ENCODE measurements around the gene BNC1.

Gene BNC1, protein sequence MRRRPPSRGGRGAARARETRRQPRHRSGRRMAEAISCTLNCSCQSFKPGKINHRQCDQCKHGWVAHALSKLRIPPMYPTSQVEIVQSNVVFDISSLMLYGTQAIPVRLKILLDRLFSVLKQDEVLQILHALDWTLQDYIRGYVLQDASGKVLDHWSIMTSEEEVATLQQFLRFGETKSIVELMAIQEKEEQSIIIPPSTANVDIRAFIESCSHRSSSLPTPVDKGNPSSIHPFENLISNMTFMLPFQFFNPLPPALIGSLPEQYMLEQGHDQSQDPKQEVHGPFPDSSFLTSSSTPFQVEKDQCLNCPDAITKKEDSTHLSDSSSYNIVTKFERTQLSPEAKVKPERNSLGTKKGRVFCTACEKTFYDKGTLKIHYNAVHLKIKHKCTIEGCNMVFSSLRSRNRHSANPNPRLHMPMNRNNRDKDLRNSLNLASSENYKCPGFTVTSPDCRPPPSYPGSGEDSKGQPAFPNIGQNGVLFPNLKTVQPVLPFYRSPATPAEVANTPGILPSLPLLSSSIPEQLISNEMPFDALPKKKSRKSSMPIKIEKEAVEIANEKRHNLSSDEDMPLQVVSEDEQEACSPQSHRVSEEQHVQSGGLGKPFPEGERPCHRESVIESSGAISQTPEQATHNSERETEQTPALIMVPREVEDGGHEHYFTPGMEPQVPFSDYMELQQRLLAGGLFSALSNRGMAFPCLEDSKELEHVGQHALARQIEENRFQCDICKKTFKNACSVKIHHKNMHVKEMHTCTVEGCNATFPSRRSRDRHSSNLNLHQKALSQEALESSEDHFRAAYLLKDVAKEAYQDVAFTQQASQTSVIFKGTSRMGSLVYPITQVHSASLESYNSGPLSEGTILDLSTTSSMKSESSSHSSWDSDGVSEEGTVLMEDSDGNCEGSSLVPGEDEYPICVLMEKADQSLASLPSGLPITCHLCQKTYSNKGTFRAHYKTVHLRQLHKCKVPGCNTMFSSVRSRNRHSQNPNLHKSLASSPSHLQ

DNA sequence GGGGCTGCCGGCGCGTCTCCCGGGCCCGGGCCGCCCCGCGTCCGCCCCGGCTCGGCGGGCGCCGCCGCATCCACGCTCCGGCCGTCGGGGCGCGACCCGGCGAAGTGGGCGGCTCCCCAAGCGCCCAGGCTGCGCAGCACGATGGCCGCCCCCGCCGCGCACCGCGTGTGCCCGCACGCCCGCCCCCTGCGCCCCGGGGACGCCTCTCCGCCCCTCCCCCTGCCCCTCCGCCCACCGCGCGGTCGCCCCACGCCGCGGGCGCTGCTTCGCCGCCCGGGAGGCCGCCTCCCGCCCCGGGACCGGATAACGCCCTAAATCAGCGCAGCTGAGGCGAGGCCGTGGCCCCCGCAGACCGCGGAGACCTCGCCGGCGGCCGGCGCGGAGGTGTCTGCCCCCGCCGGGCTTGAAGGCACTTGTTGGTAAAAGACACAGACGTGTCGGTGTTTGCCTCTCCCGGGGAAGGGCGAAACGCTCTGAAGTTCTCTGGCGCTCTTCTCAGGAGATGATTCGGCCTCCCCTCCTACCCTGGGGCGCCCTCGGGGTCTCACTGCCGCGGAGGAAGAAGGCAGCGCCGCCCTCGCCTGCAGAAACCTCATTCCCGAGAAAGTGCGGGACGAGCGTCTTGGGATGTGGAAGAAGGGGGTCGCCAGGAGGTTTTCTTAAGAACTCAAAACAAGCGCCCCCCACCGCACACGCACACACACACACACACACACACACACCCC, at the start of gene BNC1:
BNC1 (minus strand) TSS at position 106 of the 725 bp plus-strand sequence; CDS start at position 70, 36 bp downstream.
- no peak for DNase-seq (ENCODE audit: low read depth)

DNA sequence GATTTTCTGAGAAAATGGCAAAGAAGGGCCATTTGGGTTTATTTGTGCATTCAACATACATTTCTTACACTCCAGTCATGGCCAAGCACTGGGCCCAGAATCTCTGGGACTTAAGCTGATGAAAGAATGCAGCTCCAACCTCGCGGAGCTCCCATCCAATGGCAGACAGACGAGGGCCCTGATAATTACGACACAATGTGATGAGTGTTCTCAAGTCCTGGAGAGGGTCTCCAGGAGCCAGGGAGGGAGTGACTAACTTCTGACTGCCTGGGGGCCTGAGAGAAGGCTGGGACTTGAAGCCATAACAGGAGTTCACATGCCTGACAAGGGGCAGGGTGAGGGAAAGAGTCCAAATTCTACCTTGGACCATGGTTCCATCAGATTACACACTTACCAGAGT, 42.6 kb upstream of the BNC1 start:
- no peak for DNase-seq (ENCODE audit: low read depth)

DNA sequence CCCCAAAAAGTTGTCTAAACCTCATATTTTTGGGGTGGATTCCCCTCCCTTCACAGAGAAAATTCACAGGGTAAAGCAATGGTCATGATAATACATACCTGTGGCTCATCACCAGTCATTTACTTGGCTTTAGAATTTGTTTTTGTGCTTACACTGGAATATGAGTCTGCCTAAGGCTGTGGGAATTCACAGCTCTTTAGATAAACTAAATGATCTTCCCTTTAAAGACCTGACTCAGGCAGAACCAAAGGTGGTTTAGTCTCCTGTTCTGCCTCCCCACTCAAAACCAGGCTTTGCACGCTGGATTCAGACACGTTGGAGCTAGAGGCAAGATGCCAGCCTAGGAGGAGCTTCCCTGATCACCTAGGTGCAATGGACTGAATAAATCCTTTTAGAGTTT, 40.3 kb upstream of the BNC1 start:
- no peak for DNase-seq (ENCODE audit: low read depth)

DNA sequence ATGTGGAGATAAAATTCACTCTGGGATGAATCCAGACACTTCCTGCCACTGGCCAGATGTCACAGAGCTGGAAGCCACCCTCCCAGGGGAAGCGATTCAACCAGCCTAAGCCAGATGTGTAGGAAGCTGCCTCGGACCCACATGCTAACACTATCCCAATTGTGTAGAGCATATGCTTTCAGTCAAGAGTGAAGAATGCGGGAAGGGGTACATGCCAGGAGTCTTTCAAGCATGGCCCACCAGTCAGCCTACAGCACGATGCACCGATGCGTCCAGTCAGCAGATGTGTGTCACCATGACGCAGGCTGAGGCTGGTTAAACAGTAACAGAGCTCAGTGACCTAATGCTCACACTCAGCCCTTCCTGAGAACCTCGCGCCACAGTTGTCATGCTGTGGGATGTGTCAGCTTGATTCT, 38.8 kb upstream of the BNC1 start:
- no peak for DNase-seq (ENCODE audit: low read depth)

DNA sequence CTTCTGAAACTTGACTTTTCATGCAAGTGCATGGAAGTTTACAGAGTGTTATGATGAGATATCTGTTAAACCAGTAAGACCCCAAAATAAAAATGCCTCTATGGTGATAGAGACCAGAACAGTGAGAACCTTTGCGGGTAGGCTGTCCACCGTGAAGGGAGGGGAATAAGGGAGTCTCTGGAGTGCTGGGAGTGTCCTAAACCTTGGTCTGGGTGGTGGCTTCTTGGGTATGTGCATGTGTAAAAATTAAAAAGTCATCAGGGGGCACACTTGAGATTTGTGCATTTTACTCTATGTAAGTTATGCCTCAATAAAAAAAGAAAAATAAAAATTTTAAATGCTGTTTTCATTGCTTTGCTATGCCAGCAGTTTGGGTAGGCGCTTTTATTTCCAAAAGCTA, 38.2 kb upstream of the BNC1 start:
- DNase-seq (ENCODE audit: low read depth), result no peak

DNA sequence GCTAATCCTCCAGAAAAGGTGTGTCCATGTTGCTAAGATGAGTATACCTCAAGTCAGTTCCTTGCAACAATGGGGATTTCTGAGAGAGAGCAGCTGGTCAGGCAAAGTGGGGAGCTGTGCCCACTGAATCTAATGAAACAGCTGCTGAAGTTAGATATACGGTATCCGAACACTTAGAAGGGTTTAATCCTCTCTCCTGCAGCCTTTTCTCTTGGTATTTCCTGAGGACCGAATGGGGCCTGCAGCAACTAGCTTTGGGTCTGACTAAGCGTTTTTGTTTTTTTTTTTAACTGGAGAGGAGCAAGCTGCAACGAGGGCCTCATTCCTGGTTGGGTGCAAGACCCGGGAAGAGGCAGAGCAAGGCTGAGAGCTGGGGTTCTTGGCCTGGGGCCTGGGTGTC, 37.6 kb upstream of the BNC1 start:
- no peak for DNase-seq (ENCODE audit: low read depth)

DNA sequence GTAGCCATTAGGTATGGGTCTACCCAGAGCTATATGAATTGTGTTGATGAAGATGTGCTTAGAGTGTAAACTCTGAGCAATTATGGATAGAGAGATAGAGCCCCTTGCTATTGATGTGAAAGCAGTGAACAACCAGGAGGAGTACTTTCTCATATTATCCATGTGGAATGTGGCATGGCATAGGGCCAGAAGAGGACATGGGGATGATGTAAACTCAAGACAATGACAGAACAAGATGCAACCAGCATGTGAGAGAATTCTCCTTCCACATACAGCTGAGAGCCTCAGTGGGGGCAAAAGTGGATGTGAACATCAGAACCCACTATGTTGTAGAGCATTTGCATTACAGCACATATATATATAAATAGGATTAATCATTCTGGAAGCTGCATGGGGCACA, 36.4 kb upstream of the BNC1 start:
- DNase-seq (ENCODE audit: low read depth), result no peak

DNA sequence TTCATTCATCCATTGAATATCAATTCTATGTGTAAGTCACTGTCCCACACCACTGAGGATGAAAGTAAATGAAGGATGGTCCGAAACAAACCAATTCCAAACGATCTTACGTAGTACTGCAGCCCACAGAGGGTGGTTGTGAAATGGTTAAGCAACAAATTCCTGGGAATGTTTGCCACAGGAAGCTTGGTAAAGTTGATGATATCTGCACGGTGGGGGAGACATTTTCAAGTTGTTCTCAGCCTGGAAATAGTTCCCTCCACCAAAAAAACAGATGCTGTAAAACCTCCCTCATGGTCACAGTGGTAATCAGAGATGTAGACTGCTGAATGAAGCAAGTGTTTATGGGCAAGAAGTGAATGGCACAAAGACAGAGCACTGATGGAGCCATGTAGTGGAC, 35.9 kb upstream of the BNC1 start:
- no peak for DNase-seq (ENCODE audit: low read depth)

DNA sequence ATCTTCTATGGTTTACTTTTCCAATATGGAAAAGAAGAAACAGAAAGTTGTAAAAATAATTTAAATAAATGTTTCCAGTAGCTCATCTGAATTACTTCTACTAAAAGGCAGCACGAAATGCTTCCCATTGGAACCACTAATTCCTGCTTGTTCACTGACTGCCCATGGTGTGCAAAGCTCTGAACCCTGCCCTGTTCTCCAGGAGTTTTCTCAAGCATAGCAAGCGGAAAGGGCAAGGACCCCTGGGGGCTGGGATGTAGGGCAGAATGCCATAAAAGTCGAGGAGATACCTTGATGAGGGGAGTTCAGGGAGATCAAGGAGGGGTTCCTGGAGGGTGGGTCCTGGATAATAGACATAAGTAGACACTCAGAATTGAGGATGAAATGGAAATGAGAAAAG, 35.3 kb upstream of the BNC1 start:
- no peak for DNase-seq (ENCODE audit: low read depth)

DNA sequence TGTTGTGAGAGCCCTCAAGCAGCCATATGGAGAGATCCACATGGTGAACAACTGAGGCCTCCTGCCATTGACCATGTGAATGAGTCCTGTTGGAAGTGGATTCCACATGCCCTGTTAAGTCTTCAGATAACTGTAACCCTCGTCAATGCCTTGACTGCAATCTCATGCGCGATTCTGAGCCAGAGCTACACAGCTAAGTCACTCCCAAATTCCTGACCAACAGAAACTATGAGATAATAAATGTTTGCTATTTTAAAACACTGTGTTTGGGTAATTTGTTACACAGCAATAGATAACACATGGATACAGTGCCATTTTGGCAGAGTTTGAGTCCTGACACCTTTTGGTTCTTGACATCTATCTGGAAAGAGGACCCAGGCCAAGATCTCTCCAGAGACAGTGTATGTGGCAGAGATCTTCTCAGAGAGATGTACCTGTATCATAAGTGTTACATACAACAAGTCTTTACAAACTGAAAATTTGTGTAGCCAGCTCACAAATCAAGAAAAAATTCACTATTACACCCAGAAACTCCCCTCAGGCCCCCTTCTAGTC, 34.5 kb upstream of the BNC1 start:
- no peak for DNase-seq (ENCODE audit: low read depth)

DNA sequence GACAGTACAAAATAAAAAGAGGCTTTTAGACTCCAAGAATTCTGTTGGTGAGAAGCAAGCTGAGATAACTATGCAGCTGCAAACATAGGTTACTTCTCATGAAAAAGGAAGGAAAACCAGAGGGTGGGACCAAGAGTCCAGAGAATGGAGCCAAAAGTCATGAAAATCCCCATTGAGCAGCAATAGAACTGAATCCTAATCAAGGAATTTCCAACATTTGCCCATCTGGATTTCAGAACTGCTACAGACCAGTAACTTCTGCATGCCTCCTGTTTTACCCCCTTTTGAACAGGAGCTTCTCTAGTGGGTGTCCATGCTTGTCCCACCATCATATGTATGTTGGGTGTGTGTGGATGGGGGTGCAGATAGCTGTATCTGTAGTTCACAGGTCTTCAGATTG, 33.6 kb upstream of the BNC1 start:
- DNase-seq (ENCODE audit: low read depth), result no peak

DNA sequence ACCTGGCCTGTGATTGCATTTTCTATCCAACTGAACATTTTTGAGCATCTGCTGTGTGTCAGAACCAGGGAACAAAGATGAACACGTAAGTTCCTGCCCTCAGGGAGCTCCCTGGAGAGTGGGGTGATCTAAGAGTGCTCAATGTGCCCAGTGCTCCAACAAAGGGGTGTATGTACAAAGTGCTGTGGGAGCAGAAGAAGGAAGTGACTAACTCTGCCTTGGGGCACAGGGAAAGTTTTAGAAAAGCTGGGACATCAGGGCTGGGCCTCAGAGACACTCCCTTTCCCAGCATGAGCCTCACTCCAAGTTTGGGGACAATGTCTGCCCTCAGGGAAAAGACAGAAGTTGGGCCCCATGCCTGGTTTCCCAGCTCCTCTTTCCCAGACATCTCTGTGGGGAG, 27.6 kb upstream of the BNC1 start:
- DNase-seq (ENCODE audit: low read depth), result no peak

DNA sequence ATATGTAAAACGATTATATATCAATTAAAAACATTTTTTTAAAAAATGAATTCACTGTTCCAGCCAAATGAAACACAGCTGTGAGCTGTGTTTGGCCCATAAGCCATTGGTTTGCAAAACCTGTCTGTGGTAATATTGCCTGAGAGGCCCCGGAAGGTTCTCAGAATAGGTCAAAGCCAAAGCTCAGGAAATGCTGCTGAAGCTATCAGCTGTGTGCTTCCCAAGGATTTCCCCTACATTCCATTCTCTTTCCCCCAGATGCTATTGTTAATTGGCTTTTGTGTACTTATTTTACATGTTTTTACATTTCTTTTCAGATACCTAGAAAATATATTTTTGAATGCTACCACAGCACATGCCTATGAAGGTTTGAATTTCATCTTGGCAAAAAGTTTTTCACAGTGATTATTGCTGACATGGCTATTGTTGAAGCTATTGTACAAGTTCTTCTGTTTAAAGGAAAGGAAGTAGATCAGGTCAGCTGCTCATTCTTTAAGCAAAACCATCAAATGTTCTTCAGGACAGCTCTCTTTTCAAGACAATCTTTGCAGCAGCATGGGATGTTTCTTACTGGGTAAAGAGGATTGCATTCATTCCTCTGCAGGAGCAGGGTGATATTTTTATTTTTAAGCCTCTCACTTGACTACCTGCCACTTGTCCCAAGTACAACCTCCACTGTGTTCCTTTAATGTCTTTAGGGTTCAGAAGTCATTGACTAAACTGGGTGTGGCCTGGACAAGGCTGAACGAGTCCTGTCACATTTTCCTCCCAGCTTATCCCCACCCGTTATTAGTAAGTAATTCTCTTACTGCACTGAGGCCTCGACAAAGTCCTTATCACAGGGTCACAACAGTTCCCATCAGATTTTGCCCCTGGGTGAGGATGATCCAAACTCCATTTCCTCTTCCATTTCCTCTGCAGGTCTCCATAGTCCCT, 26.3 kb upstream of the BNC1 start:
- no peak for DNase-seq (ENCODE audit: low read depth)

DNA sequence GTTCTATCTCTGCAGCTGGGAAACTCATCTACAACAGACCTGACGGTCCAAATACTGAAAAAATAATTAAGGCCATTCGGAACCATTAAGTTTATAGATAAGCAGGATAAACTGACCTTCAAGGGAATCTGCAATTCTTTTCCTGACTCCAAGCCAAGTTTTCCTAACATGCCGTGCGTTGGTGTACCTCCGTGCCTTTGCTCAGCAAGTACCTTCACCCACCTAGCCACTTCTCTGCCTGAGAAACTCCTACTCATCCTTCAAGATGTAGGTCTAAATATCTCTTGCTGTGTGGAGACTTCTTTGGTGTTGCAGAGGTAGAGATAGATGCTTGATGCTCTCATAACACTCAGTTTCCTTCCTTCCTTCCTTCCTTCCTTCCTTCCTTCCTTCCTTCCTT, 24.2 kb upstream of the BNC1 start:
- no peak for DNase-seq (ENCODE audit: low read depth)

DNA sequence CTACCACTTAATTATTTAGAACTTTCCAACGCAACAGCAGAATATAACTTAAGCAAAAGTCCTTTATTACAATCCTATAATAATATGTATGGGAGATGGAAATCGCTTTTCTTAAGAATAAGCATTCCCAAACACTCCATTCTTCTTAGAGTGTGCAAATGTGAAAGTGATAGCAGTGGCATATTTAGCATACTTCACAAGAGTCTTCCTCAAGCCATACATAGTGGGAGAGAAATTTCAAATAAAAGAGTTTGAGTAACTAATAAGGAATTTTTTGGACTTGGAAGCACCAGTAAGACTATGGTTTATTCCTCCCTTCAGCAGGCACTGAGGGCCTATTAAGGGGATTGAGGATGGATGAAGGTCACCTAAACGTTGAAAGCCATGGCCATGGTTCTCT, 22.1 kb upstream of the BNC1 start:
- no peak for DNase-seq (ENCODE audit: low read depth)

DNA sequence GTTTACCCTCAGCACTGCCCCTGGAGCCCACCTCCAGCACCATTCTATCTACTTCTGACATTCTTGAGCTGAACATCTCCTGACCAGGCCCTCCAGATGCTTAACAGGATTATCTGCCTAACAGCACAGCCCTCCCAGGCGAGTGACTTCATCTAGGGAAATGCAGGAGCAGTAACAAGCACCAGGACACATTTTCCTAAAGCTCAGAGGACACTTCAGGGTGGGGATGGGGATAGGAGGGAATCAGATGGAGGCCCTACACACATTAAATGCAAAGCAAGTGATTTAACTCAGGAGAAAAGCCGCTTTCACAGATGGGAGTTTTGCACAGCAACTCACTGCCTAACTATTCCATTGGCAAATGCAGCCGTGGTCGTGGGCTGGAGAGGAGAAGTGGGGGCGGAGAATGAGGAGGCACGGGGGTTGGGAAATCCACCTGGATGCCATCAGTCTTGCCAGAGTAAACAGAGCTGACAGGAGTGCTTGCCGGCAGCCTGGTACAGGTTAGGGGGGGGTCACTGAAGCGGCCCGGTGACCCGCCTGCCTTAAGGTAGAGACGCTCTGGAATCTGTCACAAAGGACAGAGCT, 21.3 kb upstream of the BNC1 start:
- DNase-seq (ENCODE audit: low read depth), result no peak

DNA sequence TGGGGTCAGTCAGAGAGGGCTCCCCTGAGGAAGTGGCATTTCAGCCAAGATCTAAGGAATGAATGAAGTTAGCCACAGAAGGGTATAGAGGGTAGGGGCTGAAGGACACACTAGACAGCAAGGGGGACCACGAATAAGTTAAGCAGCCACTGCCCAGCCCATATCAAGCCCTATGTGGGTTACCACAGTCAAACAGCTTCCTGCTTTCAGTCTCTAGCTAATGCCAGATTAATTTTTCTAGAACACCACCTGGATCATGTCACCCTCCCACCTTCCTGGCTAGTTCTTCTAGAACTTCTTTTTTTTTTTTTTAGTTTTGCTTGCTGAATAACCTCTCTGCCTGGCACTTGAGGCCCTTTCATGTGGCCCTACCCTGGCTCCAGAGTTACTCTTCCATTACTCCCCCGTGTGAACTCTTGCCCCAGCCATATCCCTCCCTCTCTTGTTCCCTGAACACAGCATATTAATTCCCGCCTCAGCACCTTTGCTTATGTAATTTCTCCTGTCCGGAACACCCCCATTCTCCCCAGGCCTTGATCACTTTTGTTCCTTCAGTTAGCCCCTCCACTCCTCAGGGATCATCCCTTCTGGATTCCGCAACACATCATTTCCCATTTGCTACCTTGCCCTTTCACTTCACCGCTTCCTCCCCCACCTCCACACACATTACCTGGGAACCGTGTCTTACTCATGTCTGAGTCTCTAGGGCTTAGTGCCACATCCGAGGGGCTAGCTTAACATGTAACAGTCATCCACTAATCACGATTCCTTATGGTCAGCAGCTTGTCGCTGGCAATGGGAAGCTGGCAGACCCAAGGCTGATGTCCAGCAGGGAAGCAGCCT, 20.6 kb upstream of the BNC1 start:
- DNase-seq (ENCODE audit: low read depth), result no peak

DNA sequence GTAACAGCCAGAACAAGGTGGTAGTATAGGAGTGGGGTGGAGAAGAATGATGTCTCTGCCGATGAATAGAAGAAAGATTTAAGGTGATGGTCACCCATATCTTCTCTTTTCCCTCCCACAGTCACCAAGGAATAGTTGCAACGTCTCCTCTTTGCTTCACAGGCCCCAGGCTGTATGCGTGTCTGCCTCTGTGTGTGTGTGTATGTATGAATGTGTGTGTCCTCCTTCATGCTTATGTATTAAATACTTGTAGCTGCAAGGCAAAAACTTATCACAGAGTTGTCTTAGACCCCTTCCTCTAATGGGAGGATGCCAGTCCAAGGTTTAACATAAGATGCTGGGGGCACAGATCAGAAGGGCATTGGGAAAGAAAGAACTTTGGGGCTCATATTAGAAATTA, 19.1 kb upstream of the BNC1 start:
- no peak for DNase-seq (ENCODE audit: low read depth)

DNA sequence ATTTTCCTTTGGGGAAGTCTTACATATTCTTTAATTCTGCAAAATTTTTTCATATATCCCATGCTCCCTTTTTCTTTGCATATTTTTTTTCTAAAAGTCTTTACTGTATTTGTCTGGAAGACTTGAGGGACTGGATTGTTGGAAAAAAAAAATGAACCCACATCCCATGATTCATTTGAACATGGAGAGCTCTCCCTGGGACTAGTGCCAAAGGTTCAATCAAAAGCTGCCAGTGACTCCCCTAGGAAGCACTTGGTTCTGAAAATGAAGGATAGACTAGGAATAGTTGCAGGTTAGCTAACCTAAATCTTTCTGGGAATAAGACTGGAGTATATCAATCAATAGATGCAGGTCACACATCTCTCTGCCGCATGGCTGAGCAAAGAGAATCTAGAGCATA, 16.4 kb upstream of the BNC1 start:
- DNase-seq (ENCODE audit: low read depth), result no peak

DNA sequence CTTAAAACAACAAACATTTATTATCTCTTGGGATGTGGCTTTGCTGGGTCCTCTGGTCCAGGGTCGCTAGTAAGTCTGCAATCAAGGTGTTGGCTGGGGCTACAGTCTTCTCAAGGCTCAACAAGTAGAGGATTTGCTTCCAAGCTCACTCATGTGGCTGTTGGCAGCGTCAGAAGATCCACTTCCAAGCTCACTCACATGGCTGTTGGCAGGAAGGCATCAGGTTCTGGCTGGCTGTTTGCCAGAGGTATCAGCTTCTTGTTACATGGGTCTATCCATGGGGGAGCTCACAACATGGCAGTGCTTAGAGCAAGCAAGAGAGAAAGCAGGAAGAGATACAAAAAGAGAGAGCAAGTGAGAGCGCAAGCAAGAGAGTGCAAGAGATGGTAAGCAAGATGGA, 15.0 kb upstream of the BNC1 start:
- no peak for DNase-seq (ENCODE audit: low read depth)
